ENCODE measurements around the gene GNAO1.

Gene GNAO1

DNA sequence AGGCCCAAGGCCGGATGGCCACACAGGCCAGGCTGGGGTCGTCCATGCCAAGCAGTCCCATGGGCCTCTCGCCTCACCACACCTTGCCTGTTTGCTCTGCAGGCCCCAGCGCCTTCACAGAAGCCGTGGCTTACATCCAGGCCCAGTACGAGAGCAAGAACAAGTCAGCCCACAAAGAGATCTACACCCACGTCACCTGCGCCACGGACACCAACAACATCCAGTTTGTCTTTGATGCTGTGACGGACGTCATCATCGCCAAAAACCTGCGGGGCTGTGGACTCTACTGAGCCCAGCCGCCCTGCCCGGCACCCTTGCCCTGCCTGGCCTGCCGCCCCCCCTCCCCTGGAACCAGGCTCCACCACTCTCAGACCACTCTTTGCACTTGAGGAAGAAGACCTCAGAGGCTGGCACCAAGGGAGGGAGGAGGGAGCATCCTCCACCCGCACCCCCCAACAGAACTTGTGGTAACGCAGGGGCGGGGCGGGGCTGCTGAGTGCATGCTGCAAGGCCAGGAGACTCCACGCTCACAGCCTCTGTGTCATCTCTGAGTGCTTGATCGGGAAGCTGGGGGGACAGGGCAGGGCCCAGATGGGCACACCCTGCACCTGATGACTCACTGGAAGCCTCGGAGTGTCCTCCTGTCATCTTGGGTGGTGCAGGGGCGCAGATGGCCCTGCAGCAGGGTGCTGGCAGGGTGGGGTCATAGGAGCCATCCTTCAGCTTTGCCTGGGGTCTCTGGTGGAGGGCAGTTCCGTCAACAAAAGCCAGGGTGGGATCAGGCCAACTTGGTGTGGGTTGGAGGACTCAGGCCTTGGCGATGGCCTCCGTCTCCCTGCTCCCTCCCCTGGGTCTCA is 152.6 kb downstream of the GNAO1 start:
- TF ChIP-seq, protein P1, sequence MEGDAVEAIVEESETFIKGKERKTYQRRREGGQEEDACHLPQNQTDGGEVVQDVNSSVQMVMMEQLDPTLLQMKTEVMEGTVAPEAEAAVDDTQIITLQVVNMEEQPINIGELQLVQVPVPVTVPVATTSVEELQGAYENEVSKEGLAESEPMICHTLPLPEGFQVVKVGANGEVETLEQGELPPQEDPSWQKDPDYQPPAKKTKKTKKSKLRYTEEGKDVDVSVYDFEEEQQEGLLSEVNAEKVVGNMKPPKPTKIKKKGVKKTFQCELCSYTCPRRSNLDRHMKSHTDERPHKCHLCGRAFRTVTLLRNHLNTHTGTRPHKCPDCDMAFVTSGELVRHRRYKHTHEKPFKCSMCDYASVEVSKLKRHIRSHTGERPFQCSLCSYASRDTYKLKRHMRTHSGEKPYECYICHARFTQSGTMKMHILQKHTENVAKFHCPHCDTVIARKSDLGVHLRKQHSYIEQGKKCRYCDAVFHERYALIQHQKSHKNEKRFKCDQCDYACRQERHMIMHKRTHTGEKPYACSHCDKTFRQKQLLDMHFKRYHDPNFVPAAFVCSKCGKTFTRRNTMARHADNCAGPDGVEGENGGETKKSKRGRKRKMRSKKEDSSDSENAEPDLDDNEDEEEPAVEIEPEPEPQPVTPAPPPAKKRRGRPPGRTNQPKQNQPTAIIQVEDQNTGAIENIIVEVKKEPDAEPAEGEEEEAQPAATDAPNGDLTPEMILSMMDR (IDR thresholded peaks at IDR 0.05; ENCODE audit: control insufficient read depth, insufficient read depth, low read depth, low read length, missing control alignments), result no peak
- no peak for DNase-seq (ENCODE audit: low read depth)
- H3K4me3 ChIP-seq (ENCODE audit: control insufficient read depth, low read depth, low read length), result no peak overlapping the region

GRCh38 chr16:56344518-56345405 is 153.5 kb downstream of the GNAO1 start:
- H3K4me3 ChIP-seq (ENCODE audit: control insufficient read depth, low read depth, low read length), result no peak overlapping the region
- TF ChIP-seq, protein P1 (IDR thresholded peaks at IDR 0.05; ENCODE audit: control insufficient read depth, insufficient read depth, low read depth, low read length, missing control alignments), result no peak
- no peak for DNase-seq (ENCODE audit: low read depth)

GRCh38 chr16:56345406-56346050 is 154.2 kb downstream of the GNAO1 start:
- no peak for DNase-seq (ENCODE audit: low read depth)
- no peak overlapping the region for H3K4me3 ChIP-seq (ENCODE audit: control insufficient read depth, low read depth, low read length)
- TF ChIP-seq, protein P1 (IDR thresholded peaks at IDR 0.05; ENCODE audit: control insufficient read depth, insufficient read depth, low read depth, low read length, missing control alignments), result no peak

DNA sequence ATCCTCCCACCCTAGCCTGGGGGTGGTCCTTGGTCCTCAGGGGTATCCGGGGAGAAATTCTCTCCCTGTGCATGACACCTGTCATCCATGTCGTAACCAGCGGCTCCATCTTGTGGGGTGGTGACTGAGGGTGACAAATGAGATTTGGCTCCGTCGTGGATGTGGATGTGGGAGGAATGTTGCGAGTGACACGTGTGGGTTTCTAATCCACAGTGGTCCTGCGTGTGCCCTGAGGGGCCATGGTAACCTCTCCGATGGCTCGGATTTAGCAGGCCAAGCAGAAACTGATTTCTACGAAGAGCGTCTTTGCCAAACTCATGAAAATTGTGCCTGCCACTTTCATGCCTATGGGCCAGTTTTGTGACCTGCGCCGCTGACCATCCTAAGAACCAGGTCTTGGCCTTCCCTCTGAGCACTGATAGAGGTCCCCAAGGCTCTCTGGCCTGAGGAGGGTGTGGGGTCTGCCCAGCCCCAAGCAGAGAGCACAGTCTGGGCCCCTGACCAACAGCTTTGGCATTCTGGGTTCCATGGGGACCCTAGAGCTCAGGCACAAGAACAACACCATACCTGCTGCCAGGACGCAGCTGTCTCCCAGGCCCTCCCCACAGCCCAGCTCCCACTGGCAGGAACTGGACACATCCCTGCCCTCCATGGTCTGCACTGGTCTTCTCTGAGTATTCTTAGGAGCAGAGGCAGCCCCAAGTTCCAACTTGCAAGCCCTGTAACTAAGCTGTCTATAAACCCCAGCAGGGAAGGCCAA is 155.0 kb downstream of the GNAO1 start:
- no peak overlapping the region for H3K4me3 ChIP-seq (ENCODE audit: control insufficient read depth, low read depth, low read length)
- no peak for DNase-seq (ENCODE audit: low read depth)
- TF ChIP-seq, protein P1 (IDR thresholded peaks at IDR 0.05; ENCODE audit: control insufficient read depth, insufficient read depth, low read depth, low read length, missing control alignments), result no peak

- no peak overlapping the region for H3K4me3 ChIP-seq (ENCODE audit: control insufficient read depth, low read depth, low read length)
- no peak for DNase-seq (ENCODE audit: low read depth)
- TF ChIP-seq, protein P1 (IDR thresholded peaks at IDR 0.05; ENCODE audit: control insufficient read depth, insufficient read depth, low read depth, low read length, missing control alignments), result no peak
Measured at GRCh38 chr16:56347166-56347565, 155.9 kb downstream of the GNAO1 start.

GRCh38 chr16:56347670-56348069 is 156.4 kb downstream of the GNAO1 start:
- DNase-seq (ENCODE audit: low read depth), result no peak
- H3K4me3 ChIP-seq (ENCODE audit: control insufficient read depth, low read depth, low read length), result no peak overlapping the region
- TF ChIP-seq, protein P1 (IDR thresholded peaks at IDR 0.05; ENCODE audit: control insufficient read depth, insufficient read depth, low read depth, low read length, missing control alignments), result no peak
